C4-2B (cell line): ENCODE data around the gene CYP4F3.

Experiments used
- CTCF ChIP-seq: fragments of 450-650 bp; conservative IDR thresholded peaks from 2 replicates; pipeline ENCODE4 v1.5.1; 2017; ENCODE audit warnings: mild to moderate bottlenecking
- ZFX ChIP-seq: fragments of 450-650 bp; IDR thresholded peaks from 2 replicates; pipeline ENCODE4 v1.6.1; 2017

DNA sequence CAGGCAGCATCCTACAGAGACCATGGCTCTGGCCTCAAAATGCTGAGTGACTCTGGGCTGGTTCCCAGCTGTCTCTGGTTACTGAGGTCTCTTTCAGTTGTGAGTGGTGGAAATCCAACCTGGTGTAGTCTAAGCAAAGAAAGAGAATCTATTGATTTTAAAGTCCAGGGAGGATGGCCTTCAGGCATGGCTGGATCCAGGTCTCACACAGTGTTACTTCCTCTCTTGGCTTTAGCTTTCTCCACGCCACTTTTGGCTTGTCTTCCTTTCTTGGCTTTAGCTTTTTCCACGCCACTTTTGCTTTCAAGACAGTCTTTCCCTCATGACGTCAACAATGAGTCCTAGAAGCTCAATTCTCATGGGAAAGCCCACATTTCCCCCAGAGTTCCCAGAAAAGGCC is 4.1 kb downstream of the CYP4F3 start:
- TF ChIP-seq CTCF (no peak), ZFX (no peak)
